HG02943 (cell line): Measurements from ENCODE around the gene NUMB.
A peak's percentile ranks its signal among the peaks of the same experiment; 100 is the strongest.

Experiments
- ATAC-seq: cut with Tn5 transposase; IDR thresholded peaks from one replicate; pipeline ENCODE4 v1.9.1; 2021; ENCODE audit warnings: mild to moderate bottlenecking, low read depth, moderate library complexity; ENCODE audit not compliant: unreplicated experiment

Gene NUMB

GRCh38 chr14:73458183-73458976, at the start of gene NUMB:
TSS of gene NUMB (minus strand) at chr14:73458546. CDS start at chr14:73355751, 102,795 bp downstream.
- peak; percentile 91 for ATAC-seq

- no peak for ATAC-seq
Observed at GRCh38 chr14:73503648-73504047, 45.3 kb upstream of the NUMB start.

- no peak for ATAC-seq
Observed at GRCh38 chr14:73502017-73502619, 43.8 kb upstream of the NUMB start.

- no peak for ATAC-seq
Observed at GRCh38 chr14:73500360-73500759, 42.0 kb upstream of the NUMB start.

- no peak for ATAC-seq
Observed at GRCh38 chr14:73494593-73494992, 36.2 kb upstream of the NUMB start.

- ATAC-seq, result no peak
Observed at GRCh38 chr14:73492670-73493069, 34.3 kb upstream of the NUMB start.

- ATAC-seq, result no peak
Observed at GRCh38 chr14:73492043-73492552, 33.8 kb upstream of the NUMB start.

GRCh38 chr14:73491256-73492042, 33.1 kb upstream of the NUMB start:
- peak; percentile 43 for ATAC-seq

GRCh38 chr14:73489481-73490175, 31.3 kb upstream of the NUMB start:
- ATAC-seq, result no peak

- no peak for ATAC-seq
Observed at GRCh38 chr14:73478684-73479083, 20.3 kb upstream of the NUMB start.

GRCh38 chr14:73477618-73478266, 19.4 kb upstream of the NUMB start:
- ATAC-seq, result no peak

GRCh38 chr14:73476451-73476931, 18.1 kb upstream of the NUMB start:
- ATAC-seq, result no peak

- ATAC-seq, result no peak
Observed at GRCh38 chr14:73474952-73475351, 16.6 kb upstream of the NUMB start.

- no peak for ATAC-seq
Observed at GRCh38 chr14:73472185-73473114, 14.1 kb upstream of the NUMB start.

GRCh38 chr14:73471582-73472184, 13.3 kb upstream of the NUMB start:
- no peak for ATAC-seq

- ATAC-seq, result no peak
Observed at GRCh38 chr14:73468828-73469375, 10.6 kb upstream of the NUMB start.

GRCh38 chr14:73467800-73468199, 9.5 kb upstream of the NUMB start:
- no peak for ATAC-seq

- no peak for ATAC-seq
Observed at GRCh38 chr14:73467377-73467776, 9.0 kb upstream of the NUMB start.
